ENCODE measurements around the gene PTPRR.

Gene PTPRR

DNA sequence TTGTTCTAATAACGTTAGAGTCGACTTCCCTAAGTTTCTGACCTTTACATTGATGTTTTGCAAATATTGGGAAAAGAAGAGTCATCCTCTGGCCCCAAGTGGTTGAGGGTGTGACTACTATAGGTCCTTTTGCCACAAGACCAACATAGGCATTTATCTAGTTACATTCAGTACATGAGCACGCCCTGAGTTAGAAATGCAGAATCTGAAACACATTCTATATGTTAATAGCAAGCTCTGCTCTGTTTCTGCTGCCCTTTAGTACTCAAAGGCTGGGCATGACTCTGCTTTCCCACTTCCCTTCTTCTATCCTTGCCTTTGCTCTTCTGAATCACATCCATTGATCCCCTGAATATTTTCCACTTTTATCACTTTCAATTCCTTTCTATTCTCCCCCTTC lies 168.2 kb downstream of the PTPRR start:
- TF ChIP-seq, protein P1, sequence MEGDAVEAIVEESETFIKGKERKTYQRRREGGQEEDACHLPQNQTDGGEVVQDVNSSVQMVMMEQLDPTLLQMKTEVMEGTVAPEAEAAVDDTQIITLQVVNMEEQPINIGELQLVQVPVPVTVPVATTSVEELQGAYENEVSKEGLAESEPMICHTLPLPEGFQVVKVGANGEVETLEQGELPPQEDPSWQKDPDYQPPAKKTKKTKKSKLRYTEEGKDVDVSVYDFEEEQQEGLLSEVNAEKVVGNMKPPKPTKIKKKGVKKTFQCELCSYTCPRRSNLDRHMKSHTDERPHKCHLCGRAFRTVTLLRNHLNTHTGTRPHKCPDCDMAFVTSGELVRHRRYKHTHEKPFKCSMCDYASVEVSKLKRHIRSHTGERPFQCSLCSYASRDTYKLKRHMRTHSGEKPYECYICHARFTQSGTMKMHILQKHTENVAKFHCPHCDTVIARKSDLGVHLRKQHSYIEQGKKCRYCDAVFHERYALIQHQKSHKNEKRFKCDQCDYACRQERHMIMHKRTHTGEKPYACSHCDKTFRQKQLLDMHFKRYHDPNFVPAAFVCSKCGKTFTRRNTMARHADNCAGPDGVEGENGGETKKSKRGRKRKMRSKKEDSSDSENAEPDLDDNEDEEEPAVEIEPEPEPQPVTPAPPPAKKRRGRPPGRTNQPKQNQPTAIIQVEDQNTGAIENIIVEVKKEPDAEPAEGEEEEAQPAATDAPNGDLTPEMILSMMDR (IDR thresholded peaks at IDR 0.05; ENCODE audit: low read depth, low read length), result no peak

DNA sequence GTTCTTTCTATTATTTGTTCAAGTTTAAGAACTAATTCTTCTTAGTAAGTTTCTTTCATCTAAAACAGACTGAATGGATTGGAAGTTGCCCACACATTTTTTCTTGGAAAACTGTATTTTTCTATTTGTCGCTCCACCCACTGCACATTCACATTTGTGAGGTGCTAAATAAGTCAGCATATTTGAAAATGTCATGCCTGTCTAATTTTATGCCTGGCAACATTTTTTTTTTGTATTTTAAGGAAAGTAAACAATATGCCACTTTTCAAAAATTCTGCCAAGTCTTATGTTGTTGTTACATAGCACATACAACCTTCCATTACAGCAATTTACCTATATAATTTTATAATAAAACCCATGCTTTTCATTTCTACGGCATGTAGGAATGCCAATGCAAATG lies 170.6 kb downstream of the PTPRR start:
- no peak for DNase-seq (ENCODE audit: extremely low read depth, low read depth)
- TF ChIP-seq, protein P1 (IDR thresholded peaks at IDR 0.05; ENCODE audit: low read depth, low read length), result no peak

More for the DNA sequence above, 168.2 kb downstream of the PTPRR start:
- no peak for DNase-seq (ENCODE audit: extremely low read depth, low read depth)

DNA sequence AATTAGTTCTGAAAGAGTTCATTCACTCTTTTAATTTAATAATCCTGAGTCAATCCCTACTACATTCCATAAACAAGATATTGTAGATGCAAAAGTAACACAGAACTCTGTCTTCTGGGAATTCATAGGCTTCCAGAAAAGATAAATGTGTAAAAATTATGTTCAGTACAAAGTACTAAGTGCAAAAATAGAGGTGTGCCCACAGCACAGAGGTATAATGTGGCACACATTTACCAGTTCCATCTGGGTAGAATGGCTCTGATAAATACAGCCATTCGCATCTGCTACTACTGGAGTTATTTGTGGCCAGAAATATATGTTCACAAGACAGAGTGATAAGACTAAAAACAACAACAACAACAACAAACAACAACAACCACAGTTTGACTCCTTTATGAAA lies 171.7 kb downstream of the PTPRR start:
- no peak for DNase-seq (ENCODE audit: extremely low read depth, low read depth)
- TF ChIP-seq, protein P1 (IDR thresholded peaks at IDR 0.05; ENCODE audit: low read depth, low read length), result no peak

DNA sequence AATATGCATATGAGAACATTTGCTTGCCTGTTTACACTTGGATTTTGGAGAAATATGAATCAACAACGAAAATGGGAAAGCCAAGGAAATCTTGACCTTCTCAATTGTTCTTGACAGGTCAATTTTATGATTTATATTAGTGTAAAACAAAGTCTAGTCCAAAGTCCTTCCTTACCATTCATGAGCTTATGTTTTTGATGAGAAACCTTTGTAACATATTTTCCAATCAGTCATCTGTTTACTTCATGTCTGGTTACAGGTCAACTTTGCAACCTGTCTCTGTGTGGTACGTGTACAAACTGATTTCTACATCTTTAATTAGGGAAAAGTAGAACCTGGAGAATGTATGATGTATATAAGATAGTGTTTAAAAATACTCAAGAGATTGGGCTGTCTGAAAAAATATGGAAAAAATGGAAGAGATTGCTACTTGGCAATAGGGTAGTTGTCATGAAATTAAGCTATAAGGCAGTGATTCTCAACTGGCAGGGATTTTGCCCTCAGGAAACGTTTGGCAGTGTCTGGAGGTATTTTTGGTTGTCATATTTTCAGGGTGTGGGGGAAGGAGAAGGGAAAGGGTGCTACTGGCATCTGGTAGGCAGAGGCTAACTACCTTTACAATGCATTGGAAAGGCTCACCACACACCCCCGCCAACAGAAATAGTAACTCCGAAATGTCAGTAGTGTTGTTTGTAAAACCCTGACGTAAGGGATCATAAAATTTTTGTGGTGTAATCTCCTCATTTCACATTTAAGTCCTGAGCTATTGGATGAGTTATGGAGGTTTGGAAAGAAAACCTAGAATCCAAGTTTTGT lies 172.9 kb downstream of the PTPRR start:
- TF ChIP-seq, protein P1 (IDR thresholded peaks at IDR 0.05; ENCODE audit: low read depth, low read length), result no peak
- DNase-seq (ENCODE audit: extremely low read depth, low read depth), result no peak

DNA sequence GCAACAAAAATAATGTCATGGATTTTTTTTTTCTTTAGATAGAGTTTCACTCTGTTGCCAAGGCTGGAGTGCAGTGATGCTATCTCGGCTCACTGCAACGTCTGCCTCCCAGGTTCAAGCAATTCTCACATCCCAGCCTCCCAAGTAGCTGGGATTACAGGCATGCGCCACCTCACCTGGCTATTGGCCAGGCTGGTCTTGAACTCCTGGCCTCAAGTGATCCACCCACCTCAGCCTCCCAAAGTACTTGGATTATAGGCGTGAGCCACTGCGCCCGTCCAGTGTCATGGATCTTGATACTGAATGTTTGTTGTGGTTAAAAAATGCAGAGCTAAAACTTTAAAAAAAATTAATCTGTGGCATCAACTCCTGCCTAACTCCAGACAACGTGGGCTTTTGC lies 175.5 kb downstream of the PTPRR start:
- TF ChIP-seq, protein P1 (IDR thresholded peaks at IDR 0.05; ENCODE audit: low read depth, low read length), result no peak

DNA sequence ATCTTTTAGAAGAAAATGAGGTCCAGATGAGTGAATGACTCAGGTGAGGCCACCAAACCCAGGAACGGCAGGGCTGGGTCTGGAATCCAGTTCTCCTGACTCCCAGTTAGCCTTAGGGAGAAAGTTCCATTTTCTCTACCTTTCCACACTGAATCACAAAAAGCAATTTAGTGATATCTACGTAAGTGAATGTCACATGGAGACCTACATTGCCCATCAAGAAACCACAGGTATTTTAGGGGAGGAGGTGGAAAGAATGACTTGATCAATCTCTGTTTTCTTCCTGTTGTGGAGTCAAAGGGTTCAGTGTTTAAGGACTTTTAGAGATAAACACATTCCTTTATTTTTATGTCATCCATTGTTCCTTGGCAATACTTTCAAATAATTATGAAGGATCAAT lies 176.4 kb downstream of the PTPRR start:
- no peak for DNase-seq (ENCODE audit: extremely low read depth, low read depth)
- TF ChIP-seq, protein P1 (IDR thresholded peaks at IDR 0.05; ENCODE audit: low read depth, low read length), result no peak

More for the DNA sequence above, 175.5 kb downstream of the PTPRR start:
- DNase-seq (ENCODE audit: extremely low read depth, low read depth), result no peak

DNA sequence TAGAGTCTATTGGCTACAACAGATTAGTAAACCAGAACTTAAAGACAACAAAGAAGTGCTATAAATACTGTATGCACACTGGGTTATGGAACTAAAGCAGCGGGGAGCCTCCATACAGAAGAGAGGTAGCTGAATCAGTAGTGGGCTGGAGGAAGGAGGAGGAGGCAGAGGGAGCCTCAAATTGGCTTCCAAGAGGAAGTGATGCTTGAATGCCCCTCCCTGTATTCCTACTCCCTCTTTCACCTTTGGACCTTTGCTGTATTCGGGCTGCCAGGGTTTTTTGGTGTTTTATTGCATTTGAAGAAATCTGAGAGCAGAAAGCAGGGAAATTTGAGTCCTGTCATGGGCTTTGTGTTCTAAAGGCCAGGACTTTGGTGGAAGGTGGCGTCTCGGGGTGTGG lies 179.3 kb downstream of the PTPRR start:
- DNase-seq (ENCODE audit: extremely low read depth, low read depth), result no peak

More for the DNA sequence above, 179.3 kb downstream of the PTPRR start:
- TF ChIP-seq, protein P1 (IDR thresholded peaks at IDR 0.05; ENCODE audit: low read depth, low read length), result no peak

Measured in AG09319 (cell line).